ENCODE results near the gene PDPN. TPM values are rescaled to one million over a fixed set of nuclear protein-coding genes. Genes with fewer than 3 reads are reported as not detected.

The PDPN gene
- total RNA-seq, 2 experiments from 2014 or later: not detected

GRCh38 chr1:13651279-13651678 is 67.6 kb downstream of the PDPN start:
- Histone ChIP-seq H3K36me3 (ENCODE audit: insufficient read depth, low read length) (no peaks in the 10 kb centered on the region), H3K9me3 (ENCODE audit: control insufficient read depth in 1 of 2, insufficient read depth in 1 of 2, low read length in 2 of 2) (peaks cover 0 to 5% of the 10 kb centered on the region in 2 experiments), H3K27ac (ENCODE audit: low read depth in 1 of 2, low read length in 2 of 2) (no peak overlapping the region), H3K4me3 (ENCODE audit: low read length) (no peak overlapping the region), H3K4me1 (ENCODE audit: insufficient read depth, low read length) (no peaks in the 10 kb centered on the region), H3K27me3 (ENCODE audit: control insufficient read depth in 1 of 2, insufficient read depth in 2 of 2, low read length in 2 of 2) (peaks cover 4 to 5% of the 10 kb centered on the region in 2 experiments)
- intact Hi-C loops (cut with DNase I, micrococcal nuclease): no loop called here
- Mint-ChIP-seq H3K36me3 (ENCODE audit: low read depth) (no peaks in the 10 kb centered on the region), H3K9me3 (no peaks in the 10 kb centered on the region), H3K4me3 (no peak overlapping the region), H3K27me3 (peaks cover 28% of the 10 kb centered on the region), H3K27ac (no peak overlapping the region), H3K4me1 (ENCODE audit: low read depth) (no peaks in the 10 kb centered on the region)
- POLR2A ChIA-PET: no interaction called here
- TF ChIP-seq CTCF (IDR thresholded peaks at IDR 0.05): no peak
- DNase-seq (no peak), ATAC-seq (ENCODE audit: poor library complexity) (no peak)
- CTCF ChIA-PET: no interaction called here

- Mint-ChIP-seq H3K27me3 (peaks cover 36% of the 10 kb centered on the region), H3K4me3 (no peak overlapping the region), H3K27ac (no peak overlapping the region), H3K9me3 (no peaks in the 10 kb centered on the region), H3K36me3 (ENCODE audit: low read depth) (no peaks in the 10 kb centered on the region), H3K4me1 (ENCODE audit: low read depth) (no peaks in the 10 kb centered on the region)
- Histone ChIP-seq H3K27me3 (ENCODE audit: control insufficient read depth in 1 of 2, insufficient read depth in 2 of 2, low read length in 2 of 2) (peaks cover 4 to 5% of the 10 kb centered on the region in 2 experiments), H3K9me3 (ENCODE audit: control insufficient read depth in 1 of 2, insufficient read depth in 1 of 2, low read length in 2 of 2) (peaks cover 0 to 5% of the 10 kb centered on the region in 2 experiments), H3K36me3 (ENCODE audit: insufficient read depth, low read length) (no peaks in the 10 kb centered on the region), H3K4me1 (ENCODE audit: insufficient read depth, low read length) (no peaks in the 10 kb centered on the region), H3K4me3 (ENCODE audit: low read length) (no peak overlapping the region), H3K27ac (ENCODE audit: low read depth in 1 of 2, low read length in 2 of 2) (no peak overlapping the region)
- ChIA-PET POLR2A (no interaction called here), CTCF (no interaction called here)
- DNase-seq (no peak), ATAC-seq (ENCODE audit: poor library complexity) (no peak)
- intact Hi-C loops (cut with DNase I, micrococcal nuclease): no loop called here
- no peak for TF ChIP-seq CTCF (IDR thresholded peaks at IDR 0.05)
Observed at GRCh38 chr1:13652238-13652637, 68.6 kb downstream of the PDPN start.

GRCh38 chr1:13661539-13661938 is 77.9 kb downstream of the PDPN start:
- CTCF ChIA-PET: interaction anchor here (1.2 kb wide), 1 partner anchor 88 kb away, joined by 3 read pairs; no protein-coding TSS in a partner anchor
- Histone ChIP-seq H3K27me3 (ENCODE audit: control insufficient read depth in 1 of 2, insufficient read depth in 2 of 2, low read length in 2 of 2) (peaks cover 0 to 2% of the 10 kb centered on the region in 2 experiments), H3K36me3 (ENCODE audit: insufficient read depth, low read length) (no peaks in the 10 kb centered on the region), H3K4me1 (ENCODE audit: insufficient read depth, low read length) (peaks cover 7% of the 10 kb centered on the region), H3K27ac (ENCODE audit: low read depth in 1 of 2, low read length in 2 of 2) (no peak overlapping the region), H3K9me3 (ENCODE audit: control insufficient read depth in 1 of 2, insufficient read depth in 1 of 2, low read length in 2 of 2) (peaks cover 0 to 4% of the 10 kb centered on the region in 2 experiments), H3K4me3 (ENCODE audit: low read length) (no peak overlapping the region)
- Mint-ChIP-seq H3K27ac (no peak overlapping the region), H3K36me3 (ENCODE audit: low read depth) (no peaks in the 10 kb centered on the region), H3K27me3 (peaks cover 11% of the 10 kb centered on the region), H3K4me3 (no peak overlapping the region), H3K9me3 (peaks cover 3% of the 10 kb centered on the region), H3K4me1 (ENCODE audit: low read depth) (peaks cover 6% of the 10 kb centered on the region)
- ATAC-seq (ENCODE audit: poor library complexity) (no peak), DNase-seq (no peak)
- intact Hi-C loops (cut with DNase I, micrococcal nuclease): loop anchor here in 1 of 2 experiments (10.0 kb wide), 1 partner anchor 1383 kb away; no protein-coding TSS in a partner anchor
- POLR2A ChIA-PET: no interaction called here
- TF ChIP-seq CTCF (IDR thresholded peaks at IDR 0.05): no peak

Measured in CD4-positive, alpha-beta T cell (primary cell).